Ramos (cell line): ENCODE measurements around the gene MINDY3.

Experiments used
- in situ Hi-C: fragments of 300-500 bp; cut with MboI; formaldehyde crosslinking; loops from one replicate; pipeline ENCODE4 v1.14.3; 2022; ENCODE audit warnings: low sequenced_read_pairs; ENCODE audit not compliant: unreplicated experiment

Gene MINDY3

DNA sequence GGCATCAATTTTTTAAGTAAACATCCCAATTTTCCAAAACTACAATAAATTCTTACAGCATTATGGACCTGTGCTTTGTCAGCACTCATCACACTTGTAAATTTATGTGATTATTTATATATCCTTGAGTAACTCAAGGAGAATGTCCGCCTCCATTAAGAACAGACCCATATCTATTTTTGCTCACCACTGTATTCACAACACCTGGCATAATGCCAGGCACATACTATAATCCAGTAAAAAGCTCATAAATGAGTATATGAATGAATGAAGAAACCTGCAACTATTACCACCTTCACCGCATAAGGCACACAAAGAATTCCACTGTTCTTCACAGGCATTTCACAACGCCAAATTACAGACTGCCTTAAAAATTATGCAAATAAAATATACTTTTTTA lies 46.9 kb downstream of the MINDY3 start:
- in situ Hi-C loops: no loop called here

- in situ Hi-C loops: no loop called here
Observed at GRCh38 chr10:15809450-15809849, 50.9 kb downstream of the MINDY3 start.

DNA sequence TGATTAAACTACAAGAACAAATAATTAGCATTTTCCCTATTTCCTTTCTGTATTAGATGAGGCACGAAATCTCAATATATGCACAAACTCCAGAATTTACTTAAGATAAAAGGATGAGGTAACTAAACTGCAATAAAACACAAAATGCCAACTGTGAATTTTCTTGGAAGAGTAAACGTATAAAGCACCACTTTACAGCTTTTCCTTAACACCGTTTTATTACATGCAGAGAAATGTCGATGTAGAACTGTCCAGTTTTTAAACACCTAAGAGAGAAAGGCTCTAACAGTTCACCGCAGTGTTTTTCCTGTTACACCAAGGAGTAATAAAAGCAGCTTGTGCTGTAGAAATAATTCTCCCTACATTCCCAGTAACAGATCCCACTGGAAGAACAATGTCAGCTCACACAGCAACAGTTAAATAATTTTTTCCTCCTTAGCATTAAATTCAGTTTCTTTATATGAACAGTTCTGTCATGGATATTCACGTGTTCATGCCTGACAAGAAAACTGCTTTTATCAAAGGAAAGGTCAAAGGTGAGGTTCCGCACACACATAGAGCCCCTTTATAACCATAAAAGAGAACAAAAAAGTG lies 52.0 kb downstream of the MINDY3 start:
- in situ Hi-C loops: no loop called here

DNA sequence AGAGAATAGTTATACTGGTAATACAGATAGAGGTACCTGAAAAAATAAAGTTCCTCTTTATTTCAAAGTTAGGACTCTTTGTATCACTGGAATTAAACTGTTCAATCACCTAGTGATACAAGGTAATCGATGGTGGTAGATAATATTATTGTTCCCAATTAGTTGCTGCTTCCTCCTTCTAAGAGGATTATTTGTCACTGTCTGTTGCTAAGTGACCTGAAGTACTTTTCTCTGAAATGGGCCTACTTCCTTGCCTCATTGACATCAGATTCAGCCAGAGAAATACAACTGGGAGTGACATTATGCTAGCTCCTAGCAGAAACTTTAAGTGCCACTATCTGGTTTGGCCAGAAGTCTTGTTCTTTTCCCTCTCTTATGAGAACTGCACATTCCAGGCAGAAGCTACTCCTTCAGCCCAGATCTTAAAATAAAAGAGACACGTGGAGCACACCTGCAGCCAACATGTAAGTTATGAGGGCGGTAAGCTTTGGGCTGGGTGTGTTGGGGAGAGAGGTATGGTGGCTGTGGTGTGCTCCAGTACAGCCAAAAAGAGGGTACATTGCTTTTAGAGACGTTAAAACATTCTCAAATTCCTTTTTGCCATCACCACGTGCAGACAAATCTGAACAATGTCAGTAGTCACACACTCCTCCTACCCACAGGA lies 54.8 kb downstream of the MINDY3 start:
- in situ Hi-C loops: no loop called here

- in situ Hi-C loops: no loop called here
Observed at GRCh38 chr10:15804109-15804508, 56.2 kb downstream of the MINDY3 start.

GRCh38 chr10:15802375-15802949 lies 57.8 kb downstream of the MINDY3 start:
- in situ Hi-C loops: no loop called here

DNA sequence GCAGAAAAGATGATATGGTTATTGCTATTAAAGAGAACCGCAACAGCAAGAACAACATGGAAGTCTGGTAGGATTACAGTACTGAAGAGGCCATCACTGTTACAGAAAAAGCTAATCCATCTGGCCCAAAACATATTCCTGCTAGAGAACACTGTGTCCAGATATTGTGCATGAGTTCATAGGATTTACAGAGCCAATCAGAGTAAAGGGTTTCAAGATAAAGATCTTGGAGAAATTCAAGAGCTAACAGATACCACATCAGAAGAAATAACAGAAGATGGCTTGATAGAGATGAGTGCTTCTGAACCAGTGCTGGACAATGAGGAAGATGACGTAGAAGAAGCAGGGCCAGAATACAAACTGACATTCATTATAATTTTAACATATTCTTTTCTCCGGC lies 58.7 kb downstream of the MINDY3 start:
- in situ Hi-C loops: no loop called here

- in situ Hi-C loops: no loop called here
Observed at GRCh38 chr10:15801147-15801546, 59.2 kb downstream of the MINDY3 start.

DNA sequence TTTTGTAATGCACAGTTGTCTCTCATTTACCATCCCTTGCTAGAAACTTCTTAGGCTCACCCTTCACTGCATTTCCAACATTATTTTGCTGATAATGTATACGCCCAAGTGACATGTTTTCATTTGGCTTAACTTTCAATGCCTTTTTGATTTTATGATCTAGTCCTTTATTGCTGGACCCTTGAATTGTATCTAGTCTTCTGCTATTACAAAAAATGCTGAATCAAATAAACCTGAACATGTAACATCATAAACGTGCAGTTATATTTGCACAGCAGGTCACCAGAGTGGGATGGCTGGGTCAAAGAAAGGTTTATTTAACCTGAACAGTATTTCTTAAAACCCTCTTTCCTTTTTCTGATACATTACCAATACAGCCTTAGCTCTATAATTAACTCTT lies 63.0 kb downstream of the MINDY3 start:
- in situ Hi-C loops: no loop called here

DNA sequence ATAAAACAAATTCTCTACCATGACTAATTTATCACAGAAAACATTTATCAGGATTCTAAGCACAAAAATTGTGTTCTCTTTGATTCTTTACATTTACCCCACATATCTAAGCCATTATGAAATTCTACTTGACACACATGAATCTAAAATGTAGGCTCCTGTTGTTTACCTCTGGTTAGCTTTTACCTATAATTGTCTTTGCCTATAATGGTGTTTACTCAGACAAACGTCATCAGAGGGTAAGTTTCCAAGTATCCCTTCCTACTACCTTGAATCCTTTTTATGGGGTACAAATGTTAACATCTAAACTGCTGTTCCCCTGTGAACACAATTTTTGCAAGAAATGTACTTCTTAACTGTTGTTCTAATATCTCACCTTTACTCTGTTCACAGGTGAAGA lies 63.5 kb downstream of the MINDY3 start:
- in situ Hi-C loops: no loop called here

GRCh38 chr10:15796098-15796759 lies 64.1 kb downstream of the MINDY3 start:
- in situ Hi-C loops: no loop called here

GRCh38 chr10:15795036-15795792 lies 65.1 kb downstream of the MINDY3 start:
- in situ Hi-C loops: no loop called here

GRCh38 chr10:15794569-15794968 lies 65.7 kb downstream of the MINDY3 start:
- in situ Hi-C loops: no loop called here

DNA sequence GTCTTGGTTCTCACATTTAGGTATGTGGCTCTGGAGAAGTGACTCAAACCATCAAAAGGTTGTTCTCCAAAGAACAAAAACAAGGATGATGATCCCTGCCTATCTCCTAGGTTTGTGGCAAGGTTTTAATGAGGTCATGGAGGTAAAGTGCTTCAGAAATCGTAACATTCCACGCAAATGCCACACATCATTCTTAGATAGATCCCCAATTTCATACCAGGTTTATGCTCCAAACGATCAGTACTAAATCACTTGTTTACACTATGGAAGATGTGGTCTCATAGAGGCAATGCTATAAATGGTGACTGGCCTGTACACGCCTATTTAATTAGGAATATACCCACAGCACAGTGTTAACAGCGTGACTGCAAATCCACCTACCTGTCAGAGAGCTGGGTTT lies 66.6 kb downstream of the MINDY3 start:
- in situ Hi-C loops: no loop called here

DNA sequence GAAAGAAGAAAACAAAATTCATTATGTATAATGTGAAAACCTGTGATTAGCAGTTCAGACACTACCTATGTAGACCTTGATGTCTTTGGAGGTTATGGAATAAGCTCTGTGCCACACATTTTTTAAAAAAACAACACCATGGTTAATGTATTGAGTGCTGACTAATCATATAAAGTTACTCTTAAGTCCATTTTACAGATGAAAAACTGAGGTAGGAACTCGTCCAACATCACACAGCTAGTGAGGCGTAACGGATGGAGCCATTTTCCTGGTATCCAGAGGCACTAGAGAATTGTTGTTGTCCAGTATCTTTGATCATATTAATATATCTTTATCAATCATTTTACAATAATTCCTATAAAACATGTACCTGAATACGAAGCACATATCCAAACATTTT lies 67.5 kb downstream of the MINDY3 start:
- in situ Hi-C loops: no loop called here

GRCh38 chr10:15791816-15792524 lies 68.3 kb downstream of the MINDY3 start:
- in situ Hi-C loops: no loop called here

- in situ Hi-C loops: no loop called here
Observed at GRCh38 chr10:15789793-15790525, 70.3 kb downstream of the MINDY3 start.

DNA sequence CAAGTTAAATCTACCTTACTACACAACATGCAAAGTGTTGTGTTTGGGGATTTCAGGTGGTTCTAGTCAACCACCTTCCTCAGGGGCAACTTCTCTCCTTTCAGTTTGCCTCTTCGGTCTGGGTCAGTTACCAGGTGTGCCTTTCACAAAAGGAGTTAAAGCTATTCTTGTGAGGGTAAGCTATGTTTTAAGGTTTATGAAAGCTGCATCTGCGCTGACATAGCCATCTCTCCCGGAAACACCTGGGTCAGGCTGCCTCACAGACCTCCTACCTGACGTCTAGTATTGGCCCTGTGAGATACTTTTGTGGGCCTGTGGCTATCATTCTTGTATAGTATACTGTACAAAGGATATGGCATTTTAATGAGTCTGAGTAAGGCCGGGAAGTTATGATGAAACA lies 72.9 kb downstream of the MINDY3 start:
- in situ Hi-C loops: no loop called here

DNA sequence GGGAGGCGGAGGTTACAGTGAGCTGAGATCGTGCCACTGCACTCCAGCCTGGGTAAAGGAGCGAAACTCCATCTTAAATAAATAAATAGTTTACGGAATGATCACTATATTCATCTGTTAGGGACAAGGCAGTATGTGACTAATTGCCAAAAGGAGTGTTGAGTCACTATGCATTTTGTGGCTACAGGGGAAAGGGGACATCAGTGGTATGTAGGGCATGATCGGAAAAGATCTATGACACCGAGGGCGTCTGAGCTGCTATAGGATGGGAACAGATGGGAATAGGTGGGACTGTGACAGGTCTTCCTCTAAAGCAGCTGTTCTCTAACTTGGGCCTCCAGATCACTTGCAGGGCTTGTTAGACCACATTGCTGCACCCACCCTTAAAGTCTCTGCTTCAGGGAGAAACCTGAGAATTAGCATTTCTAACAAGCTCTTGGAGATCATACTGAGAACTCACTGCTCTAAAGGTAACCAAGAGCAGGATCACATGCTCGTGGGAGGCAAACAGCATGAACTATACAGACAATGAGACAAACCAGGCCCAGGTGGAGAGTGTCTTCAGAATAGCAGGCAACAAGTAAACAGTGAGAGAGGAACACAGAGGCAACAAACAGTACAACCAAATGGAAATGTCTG lies 75.5 kb downstream of the MINDY3 start:
- in situ Hi-C loops: no loop called here
